Activated CD4-positive, alpha-beta T cell treated with anti-CD3 and anti-CD28 coated beads, Interleukin-2, amount 50 U/mL, for 4 hours (primary cell): Measurements from ENCODE around the gene LIN28A.
"Not testable (repeated sequence)": the region's sequence is repeated elsewhere in the genome, so short reads cannot be mapped to it uniquely, and the experiment has no call there.

Source experiments
- DNase-seq, 2 experiments: peaks; one replicate each; pipeline ENCODE4 v3.0.0-alpha.2; 2020

The LIN28A gene

DNA sequence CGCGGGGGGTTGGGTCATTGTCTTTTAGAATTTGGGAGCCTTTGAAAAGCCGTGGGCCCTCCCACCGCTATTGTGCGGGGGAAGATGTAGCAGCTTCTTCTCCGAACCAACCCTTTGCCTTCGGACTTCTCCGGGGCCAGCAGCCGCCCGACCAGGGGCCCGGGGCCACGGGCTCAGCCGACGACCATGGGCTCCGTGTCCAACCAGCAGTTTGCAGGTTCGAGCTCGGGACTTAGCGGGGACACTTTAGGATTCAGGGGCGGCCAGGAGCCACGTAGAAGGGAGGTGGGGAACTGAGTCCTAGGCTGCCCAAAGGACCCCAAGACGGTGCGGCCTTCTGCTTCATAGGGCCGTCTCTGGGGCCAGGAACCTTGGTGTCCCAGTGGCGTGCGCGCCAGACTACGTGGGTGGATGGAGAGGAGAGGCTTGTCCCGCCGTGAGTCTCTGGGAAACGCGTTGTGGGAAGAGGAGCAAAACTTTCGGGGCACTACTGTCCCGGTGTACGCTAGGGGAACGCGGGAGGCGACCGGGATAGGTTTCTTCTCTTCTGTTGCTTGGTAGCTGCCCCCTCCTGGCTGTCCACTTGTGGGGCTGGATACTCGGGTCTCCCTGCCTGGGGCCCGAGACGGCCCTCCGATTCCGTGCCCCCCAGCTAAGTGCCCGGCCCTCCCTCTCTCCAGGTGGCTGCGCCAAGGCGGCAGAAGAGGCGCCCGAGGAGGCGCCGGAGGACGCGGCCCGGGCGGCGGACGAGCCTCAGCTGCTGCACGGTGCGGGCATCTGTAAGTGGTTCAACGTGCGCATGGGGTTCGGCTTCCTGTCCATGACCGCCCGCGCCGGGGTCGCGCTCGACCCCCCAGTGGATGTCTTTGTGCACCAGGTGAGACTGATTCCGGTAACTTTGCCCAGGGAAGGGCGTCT, at the start of gene LIN28A:
Gene LIN28A, plus strand, starts transcription at position 112 of the 918 bp plus-strand sequence. Its CDS starts 75 bp downstream, at position 187.
- no peak for DNase-seq

GRCh38 chr1:26361605-26362122, 49.0 kb upstream of the LIN28A start:
- no peak for DNase-seq

DNA sequence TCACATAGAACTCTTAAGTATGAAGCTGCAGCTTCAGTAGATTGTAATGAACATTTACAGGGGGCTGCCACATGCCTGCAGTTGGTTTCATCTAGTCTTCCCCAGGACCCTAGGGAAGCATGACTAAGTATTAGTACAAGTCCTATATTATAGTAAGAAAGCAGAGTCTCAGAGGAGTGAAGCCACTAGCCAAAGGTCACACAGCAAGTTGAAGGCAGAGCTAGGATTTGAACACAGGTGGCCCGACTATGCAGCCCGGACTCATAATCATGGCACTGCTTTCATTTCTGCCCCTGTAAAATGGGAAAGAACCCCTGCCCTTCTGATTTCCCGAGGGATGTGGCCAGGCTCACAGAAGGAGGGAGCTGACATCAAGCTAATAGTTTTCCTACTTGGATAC, 48.3 kb upstream of the LIN28A start:
- no peak for DNase-seq

DNA sequence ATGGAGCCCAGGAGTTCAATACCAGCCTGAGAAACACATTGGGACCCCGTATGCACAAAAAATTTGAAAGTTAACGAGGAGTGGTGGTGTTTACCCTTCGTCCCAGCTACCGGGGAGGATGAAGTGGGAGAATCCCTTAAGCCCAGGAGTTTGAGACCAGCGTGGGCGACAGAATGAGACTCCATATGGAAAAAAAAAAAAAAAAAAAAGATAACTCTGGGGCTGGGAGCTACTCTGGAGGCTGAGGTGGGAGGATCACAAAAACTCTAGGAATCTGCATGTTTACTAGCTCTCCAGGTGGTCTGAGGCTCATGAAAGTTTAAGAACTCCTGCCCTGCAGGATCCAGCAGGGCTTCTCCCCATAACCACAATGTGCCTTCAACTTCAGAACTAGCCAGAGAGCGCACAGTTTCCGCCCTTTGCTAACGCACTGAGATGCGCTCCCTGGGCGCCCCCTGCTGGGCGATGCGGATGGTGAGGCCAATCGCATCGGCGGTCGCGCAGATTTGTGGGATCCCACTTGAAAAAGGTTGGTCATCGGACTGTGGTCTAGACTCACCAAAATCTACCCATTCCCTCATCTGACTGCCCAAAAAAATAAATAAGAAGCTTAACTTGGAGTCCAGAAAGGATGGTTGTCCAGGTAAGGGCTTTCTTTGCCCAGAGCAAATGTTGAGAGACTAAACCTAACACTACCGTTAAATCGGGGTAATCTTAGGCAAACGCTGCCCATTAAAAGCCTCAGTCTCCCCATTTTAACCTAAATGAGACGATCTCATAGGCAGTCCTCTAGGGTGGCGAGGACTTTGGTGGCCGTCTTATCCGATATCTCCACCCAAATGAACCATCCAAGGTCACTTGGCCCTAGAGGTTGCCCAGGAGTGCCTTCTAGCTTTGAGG, 46.8 kb upstream of the LIN28A start:
- DNase-seq, result peak; percentile 80 to 83

DNA sequence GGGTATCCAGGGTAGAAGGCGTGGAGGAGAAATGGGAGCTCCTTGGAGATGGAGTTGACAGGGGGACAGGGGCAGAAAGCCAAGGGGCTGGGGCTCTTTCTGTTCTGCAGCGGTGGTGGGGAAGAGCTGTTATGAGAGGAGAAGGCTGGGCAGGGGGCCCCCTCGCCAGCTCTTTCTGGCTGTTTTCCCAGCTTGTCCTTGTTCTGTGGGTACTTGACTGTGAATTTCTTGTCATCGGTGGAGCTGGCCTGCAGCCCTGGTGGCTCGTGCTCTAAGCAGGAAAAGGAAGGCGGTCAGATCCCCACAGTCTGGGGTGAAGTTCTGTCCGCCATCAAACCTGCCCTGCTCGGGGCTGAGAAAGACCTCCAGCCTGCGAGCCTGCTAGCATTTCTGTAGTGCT, 45.7 kb upstream of the LIN28A start:
- DNase-seq, result no peak

GRCh38 chr1:26367441-26367840, 43.2 kb upstream of the LIN28A start:
- DNase-seq, result no peak

DNA sequence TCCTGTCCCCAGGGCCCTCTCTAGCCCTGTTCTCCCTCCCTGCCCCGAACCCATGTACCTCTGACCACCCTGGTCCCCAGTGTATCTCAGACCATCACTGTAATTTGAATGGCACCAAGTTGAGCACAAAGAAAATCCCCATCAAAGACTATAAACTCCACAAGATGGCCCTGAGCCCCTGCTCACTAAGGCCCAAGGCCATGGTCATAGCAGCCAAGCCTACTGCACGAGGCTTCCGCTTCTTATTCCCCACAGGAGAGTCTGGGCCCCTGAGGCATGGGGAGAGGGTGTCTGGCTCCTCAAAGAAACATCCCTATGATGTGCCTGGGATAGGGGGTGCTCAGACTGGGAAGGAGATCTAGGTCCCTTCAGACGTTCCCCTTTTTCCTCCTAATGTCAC, 42.6 kb upstream of the LIN28A start:
- no peak for DNase-seq

DNA sequence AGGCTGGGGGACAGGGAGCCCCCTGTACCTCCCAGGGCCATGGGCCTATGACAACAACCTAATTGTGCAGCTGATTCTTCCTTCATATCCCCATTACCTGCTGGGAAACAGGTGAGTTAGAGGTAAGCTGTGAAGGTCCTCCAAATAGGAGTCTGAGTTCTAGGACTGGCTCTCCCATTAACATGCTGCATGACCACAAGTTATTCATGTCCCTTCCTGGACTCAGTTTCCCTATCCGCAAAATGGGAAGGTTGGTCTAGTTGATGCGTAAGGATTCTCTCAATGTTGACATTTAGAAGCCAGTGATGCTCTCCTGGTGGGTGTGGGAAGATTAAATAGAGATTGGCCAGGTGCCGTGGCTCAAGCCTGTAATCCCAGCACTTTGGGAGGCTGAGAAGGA, 42.1 kb upstream of the LIN28A start:
- DNase-seq, result no peak

DNA sequence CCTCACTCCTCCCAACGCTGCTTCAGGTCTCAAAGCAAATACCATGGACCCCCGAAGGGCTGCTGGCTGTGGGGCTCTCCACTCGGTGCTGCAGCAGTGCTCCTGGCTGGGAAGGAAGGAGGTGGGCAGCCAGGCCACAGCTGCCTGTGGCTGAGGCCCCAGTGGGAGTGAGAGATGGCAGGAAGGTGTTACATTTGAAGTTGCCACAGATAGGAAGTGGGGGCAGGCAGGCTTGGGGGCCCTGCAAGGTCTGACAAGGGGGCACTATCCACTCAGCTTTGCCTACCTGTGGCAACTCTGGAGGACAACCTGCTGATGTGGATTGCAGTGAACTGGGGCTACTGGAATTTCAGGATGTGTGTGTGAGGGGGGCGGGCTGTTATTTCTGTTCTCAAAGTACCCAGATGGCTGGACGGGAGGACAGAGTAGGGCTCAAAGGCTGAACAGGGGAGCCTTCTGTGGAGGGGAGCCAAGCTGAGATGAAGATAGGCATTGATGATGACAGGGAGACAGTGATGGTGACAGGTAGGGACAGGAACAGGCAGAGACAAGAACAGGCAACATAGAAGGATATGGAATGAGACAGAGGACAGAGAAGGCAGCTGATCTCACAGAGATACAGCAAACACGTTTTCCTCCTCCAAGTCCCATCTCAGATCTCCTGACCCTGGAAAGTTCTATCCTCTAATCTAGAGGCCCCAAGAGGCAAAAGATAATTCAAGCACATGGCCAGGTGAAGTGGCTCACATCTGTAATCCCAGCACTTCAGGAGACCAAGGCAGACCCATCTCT, 39.8 kb upstream of the LIN28A start:
- DNase-seq, result no peak

- no peak for DNase-seq
Measured at GRCh38 chr1:26372039-26372438, 38.6 kb upstream of the LIN28A start.

- not testable (repeated sequence) for DNase-seq
Measured at GRCh38 chr1:26372611-26373010, 38.0 kb upstream of the LIN28A start, which contains the start of gene ZNF683. Gene ZNF683, minus strand, starts transcription at chr1:26372750. Its CDS starts 4,179 bp downstream, at chr1:26368571.

DNA sequence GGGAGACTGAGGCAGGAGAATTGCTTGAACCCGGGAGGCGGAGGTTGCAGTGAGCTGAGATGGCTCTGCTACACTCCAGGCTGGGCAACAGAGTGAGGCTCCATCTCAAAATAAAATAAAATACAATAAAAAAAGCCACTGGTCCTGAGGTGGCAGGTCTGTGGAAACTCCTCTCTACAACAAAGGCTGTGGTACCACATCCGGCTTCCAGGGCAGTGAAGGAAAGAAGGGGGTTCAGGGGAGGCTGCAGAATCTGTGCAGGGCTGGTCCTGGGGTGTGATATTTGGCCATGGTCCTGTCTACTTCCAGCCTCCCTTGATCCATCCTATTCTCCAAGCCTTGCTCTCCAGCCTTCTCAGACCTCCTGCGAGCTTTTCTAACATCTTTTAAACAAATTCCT, 37.3 kb upstream of the LIN28A start:
- no peak for DNase-seq

- DNase-seq, result no peak
Measured at GRCh38 chr1:26373789-26374188, 36.8 kb upstream of the LIN28A start.

- not testable (repeated sequence) for DNase-seq
Measured at GRCh38 chr1:26374361-26374760, 36.3 kb upstream of the LIN28A start.

GRCh38 chr1:26375081-26375480, 35.5 kb upstream of the LIN28A start:
- no peak for DNase-seq

GRCh38 chr1:26376050-26376449, 34.6 kb upstream of the LIN28A start:
- DNase-seq, result no peak

- DNase-seq, result peak; percentile 65 to 70
Measured at GRCh38 chr1:26378088-26378878, 32.3 kb upstream of the LIN28A start.

- DNase-seq, result no peak
Measured at GRCh38 chr1:26378879-26379251, 31.8 kb upstream of the LIN28A start.

- DNase-seq, result no peak
Measured at GRCh38 chr1:26384076-26384475, 26.5 kb upstream of the LIN28A start.

- DNase-seq, result not testable (repeated sequence)
Measured at GRCh38 chr1:26385063-26385462, 25.6 kb upstream of the LIN28A start.

DNA sequence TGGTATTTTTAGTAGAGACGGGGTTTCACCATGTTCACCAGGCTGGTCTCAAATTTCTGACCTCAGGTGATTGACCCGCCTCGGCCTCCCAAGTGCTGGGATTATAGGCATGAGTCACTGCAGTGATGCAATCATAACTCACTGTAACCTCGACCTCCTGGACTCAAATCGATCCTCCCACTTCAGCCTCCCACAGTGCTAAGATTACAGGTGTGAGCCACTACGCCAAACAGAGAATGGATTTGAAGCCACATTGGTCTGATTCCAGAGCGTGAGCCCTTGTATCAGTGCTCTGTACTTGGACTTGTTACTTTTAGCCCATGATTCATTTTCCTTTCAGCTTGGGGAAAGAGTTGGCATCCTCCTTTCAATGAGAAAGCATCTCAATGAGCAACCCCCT, 23.2 kb upstream of the LIN28A start:
- no peak for DNase-seq
